IPS-15b (cell line): ENCODE data around the gene PAQR7.

Source experiments
- H3K27me3 ChIP-seq: one replicate; pipeline ENCODE4 v1.6.1; 2013; ENCODE audit warnings: low read length; ENCODE audit not compliant: control insufficient read depth, insufficient read depth
- H3K36me3 ChIP-seq: one replicate; pipeline ENCODE4 v1.6.1; 2013; ENCODE audit warnings: low read length; ENCODE audit not compliant: control insufficient read depth, insufficient read depth
- H3K4me1 ChIP-seq: one replicate; pipeline ENCODE4 v1.6.1; 2013; ENCODE audit warnings: mild to moderate bottlenecking, low read length; ENCODE audit not compliant: control insufficient read depth, insufficient read depth
- H3K4me3 ChIP-seq: one replicate; pipeline ENCODE4 v1.5.1; 2013; ENCODE audit warnings: low read depth, low read length
- H3K9ac ChIP-seq: one replicate; pipeline ENCODE4 v1.6.1; 2013; ENCODE audit warnings: low read depth, mild to moderate bottlenecking, low read length
- H3K9me3 ChIP-seq: one replicate; pipeline ENCODE4 v1.6.1; 2013; ENCODE audit warnings: mild to moderate bottlenecking, low read length; ENCODE audit not compliant: control insufficient read depth, insufficient read depth

The PAQR7 gene

GRCh38 chr1:25898223-25899015 is 22.9 kb upstream of the PAQR7 start:
- Histone ChIP-seq H3K9ac (no peak overlapping the region), H3K4me1 (no peaks in the 10 kb centered on the region), H3K36me3 (peaks cover 14% of the 10 kb centered on the region), H3K9me3 (no peaks in the 10 kb centered on the region), H3K27me3 (no peaks in the 10 kb centered on the region), H3K4me3 (no peak overlapping the region)

- Histone ChIP-seq H3K36me3 (peaks cover 14% of the 10 kb centered on the region), H3K27me3 (no peaks in the 10 kb centered on the region), H3K9me3 (no peaks in the 10 kb centered on the region), H3K4me1 (peaks cover 4% of the 10 kb centered on the region), H3K9ac (no peak overlapping the region), H3K4me3 (no peak overlapping the region)
Observed at GRCh38 chr1:25897754-25898153, 22.2 kb upstream of the PAQR7 start.

- H3K4me3 ChIP-seq, result no peak overlapping the region
- H3K4me1 ChIP-seq, result peaks cover 4% of the 10 kb centered on the region
- no peaks in the 10 kb centered on the region for H3K27me3 ChIP-seq
- H3K9ac ChIP-seq, result no peak overlapping the region
- H3K36me3 ChIP-seq, result peaks cover 11% of the 10 kb centered on the region
- H3K9me3 ChIP-seq, result no peaks in the 10 kb centered on the region
Observed at GRCh38 chr1:25896266-25896665, 20.8 kb upstream of the PAQR7 start.

- Histone ChIP-seq H3K9ac (no peak overlapping the region), H3K4me1 (peaks cover 4% of the 10 kb centered on the region), H3K27me3 (no peaks in the 10 kb centered on the region), H3K36me3 (peaks cover 3% of the 10 kb centered on the region), H3K9me3 (no peaks in the 10 kb centered on the region), H3K4me3 (no peak overlapping the region)
Observed at GRCh38 chr1:25895365-25895990, 20.0 kb upstream of the PAQR7 start.

DNA sequence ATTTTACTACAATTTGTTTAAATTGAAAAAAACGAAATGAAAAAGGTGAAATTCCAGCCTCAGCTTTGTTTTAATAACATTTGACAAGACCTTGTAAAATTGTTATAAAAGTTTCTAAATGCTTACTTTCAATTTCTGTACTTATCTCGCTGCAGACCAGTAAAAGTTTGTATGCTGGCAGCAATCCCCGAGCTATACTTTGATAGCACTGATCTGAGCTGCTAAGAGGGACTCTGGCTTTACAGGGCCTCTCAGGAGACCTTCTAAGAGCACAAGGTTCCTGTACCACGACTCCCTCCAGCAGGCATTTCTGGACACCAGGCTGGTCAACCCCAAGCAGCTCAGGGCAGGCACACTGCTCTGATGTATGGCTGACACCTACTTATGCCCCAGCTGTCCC is 17.6 kb upstream of the PAQR7 start:
- no peak overlapping the region for H3K4me3 ChIP-seq
- no peaks in the 10 kb centered on the region for H3K27me3 ChIP-seq
- no peak overlapping the region for H3K9ac ChIP-seq
- peaks cover 4% of the 10 kb centered on the region for H3K4me1 ChIP-seq
- H3K9me3 ChIP-seq, result no peaks in the 10 kb centered on the region
- H3K36me3 ChIP-seq, result no peaks in the 10 kb centered on the region

DNA sequence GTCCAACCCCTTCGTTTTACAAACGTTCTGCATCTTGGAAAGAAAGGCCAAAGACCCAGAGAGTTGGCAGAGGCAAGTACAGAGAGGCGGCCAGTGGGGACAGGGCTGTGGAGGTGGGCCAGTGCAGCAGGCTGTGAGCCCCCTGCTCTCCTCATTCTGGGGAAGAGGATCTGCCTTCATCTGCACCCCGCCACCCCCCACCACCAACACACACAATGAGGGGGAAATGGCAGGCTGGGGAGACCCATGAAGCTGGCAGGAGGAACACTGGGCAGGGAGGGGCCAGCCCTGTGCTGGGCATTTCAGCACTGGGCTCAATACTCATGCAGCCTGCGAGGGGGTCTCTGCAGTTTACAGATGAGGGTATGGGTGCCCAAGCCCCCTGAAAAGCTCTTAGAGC is 16.1 kb upstream of the PAQR7 start:
- H3K36me3 ChIP-seq, result no peaks in the 10 kb centered on the region
- no peak overlapping the region for H3K9ac ChIP-seq

GRCh38 chr1:25890239-25891034 is 14.9 kb upstream of the PAQR7 start:
- Histone ChIP-seq H3K4me3 (no peak overlapping the region), H3K4me1 (peaks cover 4% of the 10 kb centered on the region), H3K36me3 (no peaks in the 10 kb centered on the region), H3K9me3 (no peaks in the 10 kb centered on the region), H3K27me3 (no peaks in the 10 kb centered on the region), H3K9ac (no peak overlapping the region)

More for the DNA sequence above, 16.1 kb upstream of the PAQR7 start:
- peaks cover 4% of the 10 kb centered on the region for H3K4me1 ChIP-seq
- no peaks in the 10 kb centered on the region for H3K27me3 ChIP-seq
- no peak overlapping the region for H3K4me3 ChIP-seq
- no peaks in the 10 kb centered on the region for H3K9me3 ChIP-seq

- Histone ChIP-seq H3K4me3 (no peak overlapping the region), H3K9me3 (no peaks in the 10 kb centered on the region), H3K4me1 (peaks cover 4% of the 10 kb centered on the region), H3K36me3 (no peaks in the 10 kb centered on the region), H3K9ac (no peak overlapping the region), H3K27me3 (no peaks in the 10 kb centered on the region)
Observed at GRCh38 chr1:25889470-25889869, 14.0 kb upstream of the PAQR7 start.

DNA sequence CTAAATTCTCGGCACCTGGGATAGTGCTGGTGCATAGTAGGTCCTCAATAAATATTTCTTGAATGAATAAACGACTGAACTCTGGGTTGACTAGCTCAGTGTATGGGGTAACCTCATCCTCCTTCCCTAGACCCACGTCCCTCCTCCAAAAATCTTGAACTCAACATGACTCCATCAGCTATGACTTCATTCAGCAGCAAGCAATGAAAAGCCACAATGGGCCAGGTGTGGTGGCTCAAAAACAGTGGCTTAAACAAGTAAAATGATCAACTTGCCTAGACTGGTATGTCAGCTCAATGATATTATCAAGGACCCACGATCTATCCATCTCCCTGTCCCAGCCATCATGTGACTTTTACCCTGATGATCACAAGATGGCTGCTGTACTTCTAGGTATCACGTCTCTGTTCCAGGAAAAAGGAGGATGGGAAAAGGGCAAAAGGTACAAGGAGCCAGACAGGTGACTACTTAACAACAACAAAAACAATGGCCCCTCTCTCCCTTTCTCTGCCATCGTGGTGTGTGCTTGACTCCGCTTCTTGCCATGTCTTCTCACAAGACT is 13.0 kb upstream of the PAQR7 start:
- Histone ChIP-seq H3K4me1 (peaks cover 4% of the 10 kb centered on the region), H3K36me3 (no peaks in the 10 kb centered on the region), H3K9ac (no peak overlapping the region), H3K4me3 (no peak overlapping the region), H3K27me3 (no peaks in the 10 kb centered on the region), H3K9me3 (no peaks in the 10 kb centered on the region)

- no peak overlapping the region for H3K9ac ChIP-seq
- H3K4me1 ChIP-seq, result no peaks in the 10 kb centered on the region
- no peaks in the 10 kb centered on the region for H3K9me3 ChIP-seq
- H3K4me3 ChIP-seq, result no peak overlapping the region
- no peaks in the 10 kb centered on the region for H3K36me3 ChIP-seq
- peaks cover 1% of the 10 kb centered on the region for H3K27me3 ChIP-seq
Observed at GRCh38 chr1:25885602-25886001, 10.1 kb upstream of the PAQR7 start.

DNA sequence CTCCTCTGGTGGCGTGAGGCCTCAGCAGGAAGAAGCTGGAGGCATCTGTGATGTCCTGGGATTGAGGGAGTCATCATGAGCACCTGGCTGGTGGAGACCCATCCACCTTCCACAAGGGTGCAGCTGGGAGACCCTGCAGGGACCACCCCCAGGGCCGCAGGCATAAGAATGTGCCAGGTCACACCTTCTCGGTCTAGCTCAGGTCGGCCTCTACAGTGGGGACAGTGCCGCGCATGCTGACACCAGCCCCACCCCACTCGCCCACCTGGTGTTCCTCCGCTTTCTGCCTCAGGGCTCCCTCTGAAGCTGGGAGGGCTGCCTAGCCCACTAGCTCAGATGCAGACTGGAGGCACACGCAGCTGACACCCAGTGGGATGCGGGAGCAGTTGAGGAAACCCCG is 5.8 kb upstream of the PAQR7 start:
- H3K9ac ChIP-seq, result no peak overlapping the region
- no peaks in the 10 kb centered on the region for H3K9me3 ChIP-seq
- no peak overlapping the region for H3K4me3 ChIP-seq
- H3K27me3 ChIP-seq, result peaks cover 17% of the 10 kb centered on the region
- peaks cover 3% of the 10 kb centered on the region for H3K4me1 ChIP-seq
- H3K36me3 ChIP-seq, result no peaks in the 10 kb centered on the region
